Caco-2 (cell line): Measurements from ENCODE around the gene ZNF622. TPM values are rescaled to one million over a fixed set of nuclear protein-coding genes. Genes with fewer than 3 reads are reported as not detected.
A peak's percentile ranks its signal among the peaks of the same experiment; 100 is the strongest.

Experiments used
- BruUV-seq: library from RNA; stranded (reverse); fragments of 400-500 nt; replicated peaks from 2 replicates; lab custom pipeline; 2021; lab: Mats Ljungman, UMichigan
- CTCF ChIA-PET: fragments of 300-600 bp; sonication (Branson Sonifier 250); formaldehyde crosslinking; loops from one replicate; lab custom pipeline; 2022; ENCODE audit warnings: antibody characterized with exemption; lab: Charles Lee
- POLR2A ChIA-PET: fragments of 300-600 bp; sonication (Branson Sonifier 250); formaldehyde crosslinking; loops from one replicate; lab custom pipeline; 2022; ENCODE audit warnings: antibody characterized with exemption; lab: Charles Lee
- DNase-seq, 2 experiments: peaks; one replicate each; pipeline versions ENCODE4 v3.0.0 to v3.0.0-alpha.2; 2020 to 2022
- H3K27me3 ChIP-seq: replicated peaks from 2 replicates; pipeline ENCODE4 v1.6.0; 2011; ENCODE audit warnings: low read length; ENCODE audit not compliant: control insufficient read depth, insufficient read depth
- H3K36me3 ChIP-seq: 2 replicates; pipeline ENCODE4 v1.5.1; 2011; ENCODE audit warnings: low read length; ENCODE audit not compliant: control insufficient read depth, insufficient read depth
- H3K4me1 ChIP-seq: fragments of 250-450 bp; sonication (Bioruptor Pico); 2 replicates; pipeline ENCODE4 v1.5.1; 2020; ENCODE audit warnings: mild to moderate bottlenecking
- H3K4me3 ChIP-seq: 2 replicates; pipeline ENCODE4 v1.5.1; 2011; ENCODE audit warnings: low read depth, mild to moderate bottlenecking, control low read depth, low read length
- H3K9me3 ChIP-seq: fragments of 250-450 bp; sonication (Bioruptor Pico); 2 replicates; pipeline ENCODE4 v1.5.1; 2020; ENCODE audit warnings: mild to moderate bottlenecking, moderate library complexity
- H3K27ac Mint-ChIP-seq: one replicate; pipeline ENCODE4 v1.8.0; 2022; ENCODE audit warnings: mixed read lengths; ENCODE audit not compliant: unreplicated experiment
- H3K27me3 Mint-ChIP-seq: one replicate; pipeline ENCODE4 v1.8.0; 2022; ENCODE audit warnings: mixed read lengths; ENCODE audit not compliant: insufficient read depth, unreplicated experiment
- H3K36me3 Mint-ChIP-seq: one replicate; pipeline ENCODE4 v1.8.0; 2022; ENCODE audit warnings: mild to moderate bottlenecking, mixed read lengths; ENCODE audit not compliant: insufficient read depth, unreplicated experiment
- H3K4me1 Mint-ChIP-seq: one replicate; pipeline ENCODE4 v1.8.0; 2022; ENCODE audit warnings: low read depth, mixed read lengths; ENCODE audit not compliant: unreplicated experiment
- H3K4me3 Mint-ChIP-seq: one replicate; pipeline ENCODE4 v1.8.0; 2022; ENCODE audit warnings: mild to moderate bottlenecking, moderate library complexity, mixed read lengths; ENCODE audit not compliant: unreplicated experiment
- H3K9me3 Mint-ChIP-seq: one replicate; pipeline ENCODE4 v1.8.0; 2022; ENCODE audit warnings: mixed read lengths; ENCODE audit not compliant: unreplicated experiment
- CTCF ChIP-seq, 2 experiments: fragments of 200-600 bp in 1 of 2; IDR thresholded peaks; 1 replicate in 1 of 2; 2 replicates in 1 of 2; pipeline versions ENCODE4 v1.5.1 to v1.8.0; 2011 to 2022; ENCODE audit warnings: antibody characterized with exemption in 1 of 2, control low read depth in 1 of 2, inconsistent platforms in 1 of 2, low read depth in 1 of 2, low read length in 1 of 2, mild to moderate bottlenecking in 1 of 2, moderate library complexity in 1 of 2; ENCODE audit not compliant: insufficient read depth in 1 of 2, severe bottlenecking in 1 of 2, unreplicated experiment in 1 of 2
- intact Hi-C: fragments of 100-400 bp; cut with micrococcal nuclease; formaldehyde crosslinking; loops from one replicate; pipeline ENCODE4 v1.10.0; 2022; ENCODE audit not compliant: unreplicated experiment
- total RNA-seq: library from RNA; stranded (reverse); gene quantifications from 2 replicates; pipeline ENCODE4 v1.2.3, GENCODE V29; 2022

Gene ZNF622
- total RNA-seq, 1 experiment from 2014 or later: 46.0 TPM

GRCh38 chr5:16459451-16459850, 6.1 kb downstream of the ZNF622 start:
- peaks cover 15% of the 10 kb centered on the region; the same call in 1 of the 2 replicates for H3K4me1 ChIP-seq
- no peaks in the 10 kb centered on the region for H3K9me3 Mint-ChIP-seq
- BruUV-seq: no TSS peak
- no peak overlapping the region for H3K4me3 ChIP-seq
- POLR2A ChIA-PET: interaction anchor here (0.9 kb wide), 1 partner anchor 24 kb away, joined by 3 read pairs; no protein-coding TSS in a partner anchor
- no peaks in the 10 kb centered on the region for H3K9me3 ChIP-seq
- intact Hi-C loops: loop anchor here (5.0 to 10.0 kb wide), 2 partner anchors 127 to 215 kb away; no protein-coding TSS in a partner anchor
- no peak for TF ChIP-seq CTCF (IDR thresholded peaks at IDR 0.05; ENCODE audit: insufficient read depth in 1 of 2, low read depth in 1 of 2, low read length in 1 of 2, severe bottlenecking in 1 of 2, unreplicated experiment in 1 of 2)
- H3K27me3 Mint-ChIP-seq: no peaks in the 10 kb centered on the region
- H3K4me3 Mint-ChIP-seq: no peak overlapping the region
- CTCF ChIA-PET: interaction anchor here (0.6 kb wide), 1 partner anchor 640 kb away, joined by 3 read pairs; no protein-coding TSS in a partner anchor
- H3K4me1 Mint-ChIP-seq: peaks cover 42% of the 10 kb centered on the region
- no peak overlapping the region for H3K27ac Mint-ChIP-seq
- peaks cover 81% of the 10 kb centered on the region for H3K36me3 Mint-ChIP-seq
- peaks cover 6% of the 10 kb centered on the region for H3K36me3 ChIP-seq
- no peak for DNase-seq
- H3K27me3 ChIP-seq: no peaks in the 10 kb centered on the region

- H3K36me3 Mint-ChIP-seq: peaks cover 82% of the 10 kb centered on the region
- no peak for TF ChIP-seq CTCF (IDR thresholded peaks at IDR 0.05; ENCODE audit: insufficient read depth in 1 of 2, low read depth in 1 of 2, low read length in 1 of 2, severe bottlenecking in 1 of 2, unreplicated experiment in 1 of 2)
- no peak for DNase-seq
- peaks cover 6% of the 10 kb centered on the region for H3K36me3 ChIP-seq
- no peaks in the 10 kb centered on the region for H3K9me3 ChIP-seq
- no peaks in the 10 kb centered on the region for H3K27me3 ChIP-seq
- ChIA-PET POLR2A (no interaction called here), CTCF (interaction anchor here (0.6 to 4.0 kb wide), 5 partner anchors 20 to 297 kb away, joined by 3 to 51 read pairs (median 6); no protein-coding TSS in a partner anchor)
- H3K9me3 Mint-ChIP-seq: no peaks in the 10 kb centered on the region
- H3K4me1 ChIP-seq: peaks cover 15% of the 10 kb centered on the region; the same call in 1 of the 2 replicates
- intact Hi-C loops: loop anchor here (5.0 to 10.0 kb wide), 2 partner anchors 126 to 213 kb away; no protein-coding TSS in a partner anchor
- no peak overlapping the region for H3K27ac Mint-ChIP-seq
- no peaks in the 10 kb centered on the region for H3K27me3 Mint-ChIP-seq
- no peak overlapping the region for H3K4me3 Mint-ChIP-seq
- BruUV-seq: no TSS peak
- peaks cover 33% of the 10 kb centered on the region for H3K4me1 Mint-ChIP-seq
- no peak overlapping the region for H3K4me3 ChIP-seq
Observed at GRCh38 chr5:16457853-16458252, 7.7 kb downstream of the ZNF622 start.

- H3K27me3 Mint-ChIP-seq: no peaks in the 10 kb centered on the region
- H3K36me3 Mint-ChIP-seq: peaks cover 80% of the 10 kb centered on the region
- no TSS peak for BruUV-seq
- DNase-seq: peak in 1 of 2 experiments; percentile 21
- Histone ChIP-seq H3K4me1 (peaks cover 11% of the 10 kb centered on the region; the same call in 1 of the 2 replicates), H3K36me3 (peaks cover 4% of the 10 kb centered on the region), H3K27me3 (no peaks in the 10 kb centered on the region), H3K9me3 (no peaks in the 10 kb centered on the region), H3K4me3 (no peak overlapping the region)
- ChIA-PET POLR2A (no interaction called here), CTCF (interaction anchor here (2.2 to 4.0 kb wide), 2 partner anchors 209 to 297 kb away, joined by 6 to 51 read pairs; no protein-coding TSS in a partner anchor)
- H3K27ac Mint-ChIP-seq: no peak overlapping the region
- no peaks in the 10 kb centered on the region for H3K9me3 Mint-ChIP-seq
- H3K4me3 Mint-ChIP-seq: no peak overlapping the region
- intact Hi-C loops: loop anchor here (5.0 to 10.0 kb wide), 2 partner anchors 125 to 213 kb away; no protein-coding TSS in a partner anchor
- peaks cover 33% of the 10 kb centered on the region for H3K4me1 Mint-ChIP-seq
- no peak for TF ChIP-seq CTCF (IDR thresholded peaks at IDR 0.05; ENCODE audit: insufficient read depth in 1 of 2, low read depth in 1 of 2, low read length in 1 of 2, severe bottlenecking in 1 of 2, unreplicated experiment in 1 of 2)
Observed at GRCh38 chr5:16457451-16457850, 8.1 kb downstream of the ZNF622 start.
